Measurements from ENCODE around the gene TSPO.
"Not testable (repeated sequence)": the region's sequence is repeated elsewhere in the genome, so short reads cannot be mapped to it uniquely, and the experiment has no call there.

Gene TSPO

DNA sequence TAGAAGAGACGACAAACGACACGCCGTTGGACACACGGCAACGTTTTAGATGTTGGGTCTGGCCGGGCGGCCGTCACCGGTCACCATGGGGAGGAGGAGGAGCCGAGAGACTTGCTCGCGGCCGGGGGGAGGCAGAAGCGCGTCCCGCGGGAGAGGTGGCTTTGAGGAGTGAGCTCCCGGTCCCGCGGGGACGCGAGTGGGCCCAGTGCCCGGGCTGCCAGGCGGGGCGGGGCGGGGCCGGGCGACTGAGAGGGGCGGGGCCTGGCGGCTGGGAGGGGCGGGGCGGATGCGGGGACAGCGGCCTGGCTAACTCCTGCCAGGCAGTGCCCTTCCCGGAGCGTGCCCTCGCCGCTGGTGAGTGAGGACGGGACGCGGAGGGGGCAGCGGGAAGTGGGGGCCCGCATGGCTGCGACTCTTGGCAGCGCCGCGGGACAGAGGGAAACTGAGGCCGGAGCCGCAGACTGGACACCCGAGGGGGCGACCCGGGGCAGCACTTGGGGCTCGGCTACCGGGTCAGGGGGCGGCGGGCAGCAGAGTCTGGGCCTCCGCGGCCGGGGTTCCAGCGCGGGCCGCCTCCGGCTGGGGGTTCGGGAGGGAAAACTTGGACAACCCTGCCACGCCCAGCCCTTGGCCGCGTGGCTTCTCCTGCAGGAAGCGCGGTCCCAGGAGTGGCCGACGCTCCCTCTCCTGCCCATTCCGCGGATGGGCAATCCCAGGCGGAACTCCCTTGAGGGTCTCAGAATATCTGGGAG is at the start of gene TSPO:
TSPO (plus strand) TSS at position 309 of the 752 bp plus-strand sequence. CDS start 7,680 bp downstream, outside the sequence.
- H3K4me3 ChIP-seq (replicated peaks; ENCODE audit: low read depth, low read length): peak within 1 kb of the TSS; percentile 90
- TF ChIP-seq, protein P1, sequence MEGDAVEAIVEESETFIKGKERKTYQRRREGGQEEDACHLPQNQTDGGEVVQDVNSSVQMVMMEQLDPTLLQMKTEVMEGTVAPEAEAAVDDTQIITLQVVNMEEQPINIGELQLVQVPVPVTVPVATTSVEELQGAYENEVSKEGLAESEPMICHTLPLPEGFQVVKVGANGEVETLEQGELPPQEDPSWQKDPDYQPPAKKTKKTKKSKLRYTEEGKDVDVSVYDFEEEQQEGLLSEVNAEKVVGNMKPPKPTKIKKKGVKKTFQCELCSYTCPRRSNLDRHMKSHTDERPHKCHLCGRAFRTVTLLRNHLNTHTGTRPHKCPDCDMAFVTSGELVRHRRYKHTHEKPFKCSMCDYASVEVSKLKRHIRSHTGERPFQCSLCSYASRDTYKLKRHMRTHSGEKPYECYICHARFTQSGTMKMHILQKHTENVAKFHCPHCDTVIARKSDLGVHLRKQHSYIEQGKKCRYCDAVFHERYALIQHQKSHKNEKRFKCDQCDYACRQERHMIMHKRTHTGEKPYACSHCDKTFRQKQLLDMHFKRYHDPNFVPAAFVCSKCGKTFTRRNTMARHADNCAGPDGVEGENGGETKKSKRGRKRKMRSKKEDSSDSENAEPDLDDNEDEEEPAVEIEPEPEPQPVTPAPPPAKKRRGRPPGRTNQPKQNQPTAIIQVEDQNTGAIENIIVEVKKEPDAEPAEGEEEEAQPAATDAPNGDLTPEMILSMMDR (IDR thresholded peaks at IDR 0.05; ENCODE audit: low read depth, low read length, missing control alignments): no peak
- no peak for DNase-seq (ENCODE audit: extremely low read depth, low read depth)

DNA sequence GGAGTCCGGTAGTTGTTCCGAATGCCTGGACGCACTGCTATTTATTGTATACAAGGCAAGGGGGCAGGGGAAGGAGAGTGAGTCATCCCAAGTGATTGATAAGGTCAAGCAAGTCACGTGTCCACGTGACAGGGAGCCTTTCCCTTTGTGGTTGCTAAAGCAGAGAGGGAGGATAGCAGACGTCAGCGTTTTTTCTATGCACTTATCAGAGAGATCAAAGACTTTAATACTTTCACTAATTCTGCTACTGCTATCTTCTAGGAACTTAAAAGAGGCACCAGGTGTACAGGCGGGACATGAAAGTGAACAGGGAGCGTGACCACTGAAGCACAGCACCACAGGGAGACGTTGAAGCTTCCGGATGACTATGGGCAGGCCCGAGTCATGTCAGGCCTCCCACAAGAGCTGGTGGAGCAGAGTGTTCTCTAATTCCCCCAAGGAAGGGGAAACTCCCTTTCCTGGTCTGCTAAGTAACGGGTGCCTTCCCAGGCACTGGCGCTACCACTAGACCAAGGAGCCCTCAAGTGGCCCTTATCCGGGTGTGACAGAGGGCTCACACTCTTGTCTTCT is 47.2 kb upstream of the TSPO start:
- not testable (repeated sequence) for DNase-seq (ENCODE audit: extremely low read depth, low read depth); H3K4me3 ChIP-seq (replicated peaks; ENCODE audit: low read depth, low read length)

DNA sequence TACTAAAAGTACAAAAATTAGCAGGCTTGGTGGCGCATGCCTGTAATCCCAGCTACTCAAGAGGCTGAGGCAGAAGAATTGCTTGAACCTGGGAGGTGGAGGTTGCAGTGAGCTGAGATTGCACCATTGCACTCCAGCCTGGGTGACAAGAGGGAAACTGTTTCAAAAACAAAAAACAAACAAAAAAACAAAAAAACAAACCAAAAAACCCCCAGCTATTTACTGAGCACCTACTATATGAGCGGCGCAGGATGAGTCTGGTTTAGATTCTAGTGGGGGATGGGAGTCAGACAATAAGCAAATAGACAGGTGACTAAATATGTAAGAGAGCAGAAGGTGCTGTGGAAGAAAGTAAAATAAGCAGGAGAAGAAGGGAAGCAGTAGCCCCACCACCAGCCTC is 46.4 kb upstream of the TSPO start:
- H3K4me3 ChIP-seq (replicated peaks; ENCODE audit: low read depth, low read length); DNase-seq (ENCODE audit: extremely low read depth, low read depth): not testable (repeated sequence)

DNA sequence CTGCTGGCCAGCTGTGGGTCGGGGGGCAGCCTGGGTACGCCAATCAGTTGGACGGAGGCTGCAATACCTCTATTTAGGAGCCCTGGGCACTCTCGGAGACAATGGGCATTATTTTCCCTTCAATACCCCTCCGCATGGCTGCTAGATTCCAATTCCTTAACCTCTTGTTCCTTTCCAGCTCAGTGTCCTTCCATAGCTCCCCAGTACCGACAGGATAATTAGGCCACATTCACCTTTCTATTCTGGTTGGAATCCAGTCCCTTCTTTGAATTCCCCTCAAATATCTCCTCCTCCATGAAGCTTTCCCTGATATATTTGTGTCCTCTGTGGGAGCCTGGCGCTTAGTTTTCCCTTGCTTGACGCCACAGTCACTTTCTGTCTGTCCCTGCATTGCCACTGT is 45.1 kb upstream of the TSPO start:
- TF ChIP-seq, protein P1 (IDR thresholded peaks at IDR 0.05; ENCODE audit: low read depth, low read length, missing control alignments): no peak
- DNase-seq (ENCODE audit: extremely low read depth, low read depth): no peak
- H3K4me3 ChIP-seq (replicated peaks; ENCODE audit: low read depth, low read length): no peak overlapping the region

DNA sequence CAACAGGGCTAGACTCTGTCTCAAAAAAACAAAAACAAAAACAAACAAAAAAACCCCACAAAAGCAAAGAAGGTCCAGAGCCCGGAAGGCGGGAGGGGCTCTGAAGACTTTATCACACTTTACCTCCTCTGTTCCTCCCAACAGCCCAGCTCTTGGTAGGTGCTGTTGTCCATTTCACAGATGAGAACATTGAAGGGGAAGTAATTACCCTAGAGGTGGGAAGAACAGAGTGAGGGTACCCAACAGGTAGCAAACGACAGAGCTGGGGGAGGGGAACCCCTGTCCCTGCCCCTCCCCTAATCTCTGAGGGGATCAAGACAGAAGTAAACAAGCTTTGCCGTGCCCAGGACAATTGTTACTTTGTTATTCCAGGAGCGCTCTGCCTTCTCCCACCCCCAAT is 41.8 kb upstream of the TSPO start:
- DNase-seq (ENCODE audit: extremely low read depth, low read depth): no peak
- TF ChIP-seq, protein P1 (IDR thresholded peaks at IDR 0.05; ENCODE audit: low read depth, low read length, missing control alignments): no peak
- H3K4me3 ChIP-seq (replicated peaks; ENCODE audit: low read depth, low read length): no peak overlapping the region

DNA sequence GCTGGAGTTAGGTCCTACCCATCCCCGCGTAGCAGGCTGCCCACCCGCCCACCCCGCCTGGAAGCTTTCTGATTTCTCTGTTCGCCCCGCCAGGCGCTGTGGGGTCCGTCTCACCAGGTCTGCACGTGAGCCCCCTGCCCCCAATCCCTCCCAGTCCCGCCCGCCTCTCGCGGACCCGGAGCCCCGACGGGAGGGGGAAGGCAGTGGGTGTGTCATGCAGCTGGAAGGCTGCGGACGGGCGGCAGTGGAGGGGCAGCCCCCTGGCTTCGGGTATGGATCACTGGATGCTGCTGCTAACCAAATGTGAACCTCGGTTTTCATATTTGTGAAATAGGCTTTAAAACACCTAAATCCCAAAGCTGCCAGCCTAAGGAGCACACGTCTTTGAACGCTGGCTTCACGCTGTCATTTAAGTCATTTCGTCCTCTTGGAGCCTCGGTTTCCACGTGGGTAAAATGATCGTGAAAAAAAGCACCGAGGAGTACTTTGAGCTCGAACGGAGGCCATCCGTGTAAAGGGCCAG is 41.4 kb upstream of the TSPO start:
- DNase-seq (ENCODE audit: extremely low read depth, low read depth): no peak
- peak overlapping the region; percentile 26; the same call in 1 of the 2 replicates for H3K4me3 ChIP-seq (replicated peaks; ENCODE audit: low read depth, low read length)
- TF ChIP-seq, protein P1 (IDR thresholded peaks at IDR 0.05; ENCODE audit: low read depth, low read length, missing control alignments): no peak

DNA sequence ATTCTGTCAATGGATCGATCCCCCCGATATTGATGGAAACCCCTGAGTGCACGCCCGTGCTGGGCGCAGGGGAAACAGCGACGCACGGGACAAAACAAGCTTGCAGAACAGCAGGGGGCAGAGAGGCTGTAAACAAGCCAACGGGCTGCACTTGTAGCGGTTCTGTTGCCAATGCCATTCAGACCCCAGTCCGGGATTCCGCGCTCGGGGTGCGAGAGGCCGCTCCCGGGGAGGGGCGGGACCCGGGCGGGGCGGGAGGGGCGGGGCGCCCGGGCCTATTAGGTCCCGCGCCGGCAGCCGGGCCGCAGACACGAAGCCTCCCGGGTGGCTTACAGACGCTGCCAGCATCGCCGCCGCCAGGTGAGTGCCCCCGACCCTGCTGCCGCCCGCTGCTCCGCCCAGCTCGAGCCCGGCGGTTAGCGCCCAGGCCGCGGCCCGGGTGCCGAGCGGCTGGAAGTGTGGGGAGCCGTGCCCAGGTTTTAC is 40.9 kb upstream of the TSPO start, which contains the start of gene BIK:
BIK (plus strand) TSS at position 307 of the 483 bp plus-strand sequence. CDS start 13,273 bp downstream, outside the sequence.
- no peak for DNase-seq (ENCODE audit: extremely low read depth, low read depth)
- H3K4me3 ChIP-seq (replicated peaks; ENCODE audit: low read depth, low read length): peak within 1 kb of the TSS; percentile 38

More for the DNA sequence above, 40.9 kb upstream of the TSPO start, which contains the start of gene BIK:
- TF ChIP-seq, protein P1 (IDR thresholded peaks at IDR 0.05; ENCODE audit: low read depth, low read length, missing control alignments): peak; percentile 23
